NB4 (cell line): ENCODE measurements around the gene ZNF385A.

Source experiments
- DNase-seq: peaks from one replicate; pipeline ENCODE4 v3.0.0; 2010; ENCODE audit warnings: low read depth
- H3K4me3 ChIP-seq: one replicate; pipeline ENCODE4 v1.5.1; 2011; ENCODE audit warnings: mild to moderate bottlenecking, low read depth, low read length, moderate library complexity
- CTCF ChIP-seq: IDR thresholded peaks from one replicate; pipeline ENCODE4 v1.5.1; 2012; ENCODE audit warnings: low read depth, low read length
- MAX ChIP-seq: IDR thresholded peaks from 2 replicates; pipeline ENCODE4 v1.6.1; 2011; ENCODE audit warnings: low read depth, low read length
- MYC ChIP-seq: IDR thresholded peaks from 2 replicates; pipeline ENCODE4 v1.6.1; 2011; ENCODE audit warnings: low read depth, low read length
- POLR2A ChIP-seq: IDR thresholded peaks from 2 replicates; pipeline ENCODE4 v1.6.1; 2011; ENCODE audit warnings: mild to moderate bottlenecking; ENCODE audit not compliant: insufficient read length; ENCODE audit errors: extremely low read depth

Gene ZNF385A

GRCh38 chr12:54390668-54391551 lies 6.4 kb upstream of the ZNF385A start:
- TF ChIP-seq POLR2A (no peak), MAX (no peak), MYC (no peak), CTCF (no peak)
- peak; percentile 55 for DNase-seq
- H3K4me3 ChIP-seq: no peak overlapping the region

- peak; percentile 65 for DNase-seq
- no peak overlapping the region for H3K4me3 ChIP-seq
- TF ChIP-seq CTCF: no peak
- TF ChIP-seq MYC: no peak
- no peak for TF ChIP-seq MAX
- TF ChIP-seq POLR2A: no peak
These were observed 5.7 kb upstream of the ZNF385A start for GRCh38 chr12:54390176-54390667.

- DNase-seq: no peak
- H3K4me3 ChIP-seq: no peak overlapping the region
- no peak for TF ChIP-seq POLR2A
- no peak for TF ChIP-seq MYC
- no peak for TF ChIP-seq MAX
- no peak for TF ChIP-seq CTCF
These were observed 5.2 kb upstream of the ZNF385A start for GRCh38 chr12:54389607-54390175.

- TF ChIP-seq MAX: no peak
- no peak for TF ChIP-seq POLR2A
- no peak for TF ChIP-seq CTCF
- no peak for TF ChIP-seq MYC
- H3K4me3 ChIP-seq: no peak overlapping the region
- DNase-seq: no peak
These were observed 4.6 kb upstream of the ZNF385A start for GRCh38 chr12:54389134-54389508.

- no peak for TF ChIP-seq POLR2A
- TF ChIP-seq CTCF: no peak
- no peak for TF ChIP-seq MAX
- no peak for TF ChIP-seq MYC
- H3K4me3 ChIP-seq: no peak overlapping the region
- DNase-seq: no peak
These were observed 4.0 kb upstream of the ZNF385A start for GRCh38 chr12:54388237-54389133.
